Naive thymus-derived CD8-positive, alpha-beta T cell (primary cell): ENCODE data around the gene CYP39A1. TPM values are rescaled to one million over a fixed set of nuclear protein-coding genes. Genes with fewer than 3 reads are reported as not detected.

Experiments used
- ATAC-seq, 2 donors: fragments of 150-1000 bp; cut with Tn5 transposase in 1 of 2; sonication (Bioruptor Pico), chemical (Tn5 transposase) in 1 of 2; 1 replicate in 1 of 2; 2 replicates in 1 of 2; pipeline ENCODE4 v1.10.0; 2021; ENCODE audit warnings: mild to moderate bottlenecking in 2 of 2, moderate library complexity in 2 of 2
- POLR2A ChIA-PET: fragments of 350-600 bp; sonication (Branson Sonifier 250); formaldehyde crosslinking; loops from one replicate; lab custom pipeline; 2021; ENCODE audit warnings: antibody characterized with exemption; lab: Charles Lee
- DNase-seq, 10 donors: peaks; one replicate each; pipeline versions ENCODE4 v3.0.0 to v3.0.0-alpha.2; 2020 to 2022
- H3K27ac Mint-ChIP-seq, 10 donors: one replicate each; pipeline ENCODE4 v1.8.0; 2020 to 2022; ENCODE audit warnings: mild to moderate bottlenecking in 10 of 10, mixed read lengths in 10 of 10, moderate library complexity in 4 of 10, inconsistent platforms in 1 of 10
- H3K27me3 Mint-ChIP-seq, 5 donors: one replicate each; pipeline ENCODE4 v1.8.0; 2021 to 2022; ENCODE audit warnings: mixed read lengths in 5 of 5
- H3K36me3 Mint-ChIP-seq, 3 donors: one replicate each; pipeline ENCODE4 v1.8.0; 2020 to 2022; ENCODE audit warnings: mixed read lengths in 3 of 3, mild to moderate bottlenecking in 2 of 3, inconsistent platforms in 1 of 3
- H3K4me1 Mint-ChIP-seq, 4 donors: one replicate each; pipeline ENCODE4 v1.8.0; 2021 to 2022; ENCODE audit warnings: mixed read lengths in 4 of 4
- H3K4me3 Mint-ChIP-seq, 10 donors: one replicate each; pipeline ENCODE4 v1.8.0; 2020 to 2022; ENCODE audit warnings: mild to moderate bottlenecking in 10 of 10, mixed read lengths in 10 of 10, moderate library complexity in 6 of 10, inconsistent platforms in 1 of 10
- H3K9me3 Mint-ChIP-seq, 9 donors: one replicate each; pipeline ENCODE4 v1.8.0; 2020 to 2022; ENCODE audit warnings: mixed read lengths in 9 of 9, mild to moderate bottlenecking in 3 of 9, inconsistent platforms in 1 of 9, moderate library complexity in 1 of 9
- polyA plus RNA-seq, 3 donors: library from polyadenylated mRNA; unstranded; fragments of 300-500 nt; fragmentation: Illumina TruSeq; gene quantifications; one replicate each; pipeline ENCODE4 v1.2.3, GENCODE V29; 2021
- total RNA-seq, 8 experiments: library from RNA in 2 of 8; stranded (reverse) in 2 of 8; gene quantifications; one replicate each; pipeline ENCODE4 v1.2.3 and lab custom pipeline; 2021 to 2026

The CYP39A1 gene
- total and polyA plus RNA-seq, 5 experiments from 2014 or later: not detected

DNA sequence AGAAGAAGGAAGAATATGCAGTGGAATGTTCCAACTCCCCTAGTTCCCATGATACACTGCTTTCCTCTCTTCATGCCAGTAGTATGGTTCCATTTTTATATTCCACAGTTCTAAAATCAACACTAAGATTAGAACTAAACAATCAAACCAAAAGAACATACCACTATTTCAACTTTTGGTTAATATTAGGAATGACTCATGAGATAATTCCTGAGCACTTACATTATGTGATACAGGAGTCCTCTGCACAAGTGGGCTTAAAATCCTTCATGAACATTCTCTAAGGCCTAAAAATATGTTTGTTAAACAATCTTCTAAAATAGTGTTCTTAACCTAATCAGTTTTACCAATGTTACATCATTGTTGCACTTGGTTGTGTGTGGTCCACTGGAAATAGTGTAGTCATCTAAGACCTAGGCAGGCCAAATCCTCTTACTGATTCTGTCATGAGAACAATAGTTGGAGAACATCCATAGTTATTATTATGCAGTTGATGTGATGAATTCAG, 131.1 kb downstream of the CYP39A1 start:
- ATAC-seq (no peak), DNase-seq (no peak)
- Mint-ChIP-seq H3K9me3 (peaks cover 0 to 6% (median 0%) of the 10 kb centered on the region in 9 donors), H3K36me3 (no peaks in the 10 kb centered on the region), H3K4me3 (no peak overlapping the region), H3K4me1 (no peaks in the 10 kb centered on the region), H3K27ac (no peak overlapping the region), H3K27me3 (peaks cover 3 to 31% (median 15%) of the 10 kb centered on the region in 5 donors)
- POLR2A ChIA-PET: no interaction called here

DNA sequence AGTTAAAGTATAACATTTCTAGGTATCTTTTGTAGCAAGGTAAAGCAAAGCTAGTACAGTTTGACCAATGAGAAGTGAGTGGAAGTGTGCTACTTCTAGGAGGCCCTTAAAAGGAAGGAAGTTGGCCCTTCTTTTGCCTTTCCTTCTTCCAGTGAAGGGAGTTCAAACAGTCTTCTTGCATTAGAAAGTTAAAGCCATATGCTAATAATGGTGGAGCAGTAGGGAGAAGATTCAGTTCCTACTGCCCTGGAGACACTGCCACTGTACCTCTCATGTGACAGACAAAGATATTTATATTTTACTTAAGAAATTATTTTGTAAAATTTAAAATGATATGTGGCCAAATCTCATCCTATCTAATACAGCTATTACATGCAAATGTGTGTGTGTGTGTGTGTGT, 135.4 kb downstream of the CYP39A1 start:
- POLR2A ChIA-PET: no interaction called here
- H3K9me3 Mint-ChIP-seq: peaks cover 0 to 2% (median 0%) of the 10 kb centered on the region in 9 donors
- no peaks in the 10 kb centered on the region for H3K36me3 Mint-ChIP-seq
- H3K27ac Mint-ChIP-seq: no peak overlapping the region
- ATAC-seq: no peak
- H3K4me3 Mint-ChIP-seq: no peak overlapping the region
- H3K4me1 Mint-ChIP-seq: no peaks in the 10 kb centered on the region
- peaks cover 0 to 10% (median 5%) of the 10 kb centered on the region in 5 donors for H3K27me3 Mint-ChIP-seq
- DNase-seq: no peak

- POLR2A ChIA-PET: no interaction called here
- Mint-ChIP-seq H3K4me3 (no peak overlapping the region), H3K27ac (no peak overlapping the region), H3K9me3 (no peaks in the 10 kb centered on the region), H3K4me1 (no peaks in the 10 kb centered on the region), H3K36me3 (no peaks in the 10 kb centered on the region), H3K27me3 (peaks cover 0 to 11% (median 3%) of the 10 kb centered on the region in 5 donors)
- ATAC-seq: no peak
- no peak for DNase-seq
These were observed 139.1 kb downstream of the CYP39A1 start for GRCh38 chr6:46513533-46513932.

GRCh38 chr6:46511320-46511719, 141.3 kb downstream of the CYP39A1 start:
- Mint-ChIP-seq H3K27me3 (peaks cover 0 to 8% (median 2%) of the 10 kb centered on the region in 5 donors), H3K9me3 (no peaks in the 10 kb centered on the region), H3K4me3 (no peak overlapping the region), H3K27ac (no peak overlapping the region), H3K4me1 (no peaks in the 10 kb centered on the region), H3K36me3 (no peaks in the 10 kb centered on the region)
- POLR2A ChIA-PET: no interaction called here
- ATAC-seq (no peak), DNase-seq (no peak)

GRCh38 chr6:46510651-46511050, 142.0 kb downstream of the CYP39A1 start:
- DNase-seq (no peak), ATAC-seq (no peak)
- Mint-ChIP-seq H3K36me3 (no peaks in the 10 kb centered on the region), H3K27ac (no peak overlapping the region), H3K4me1 (no peaks in the 10 kb centered on the region), H3K27me3 (peaks cover 0 to 8% (median 2%) of the 10 kb centered on the region in 5 donors), H3K9me3 (no peaks in the 10 kb centered on the region), H3K4me3 (no peak overlapping the region)
- POLR2A ChIA-PET: no interaction called here

DNA sequence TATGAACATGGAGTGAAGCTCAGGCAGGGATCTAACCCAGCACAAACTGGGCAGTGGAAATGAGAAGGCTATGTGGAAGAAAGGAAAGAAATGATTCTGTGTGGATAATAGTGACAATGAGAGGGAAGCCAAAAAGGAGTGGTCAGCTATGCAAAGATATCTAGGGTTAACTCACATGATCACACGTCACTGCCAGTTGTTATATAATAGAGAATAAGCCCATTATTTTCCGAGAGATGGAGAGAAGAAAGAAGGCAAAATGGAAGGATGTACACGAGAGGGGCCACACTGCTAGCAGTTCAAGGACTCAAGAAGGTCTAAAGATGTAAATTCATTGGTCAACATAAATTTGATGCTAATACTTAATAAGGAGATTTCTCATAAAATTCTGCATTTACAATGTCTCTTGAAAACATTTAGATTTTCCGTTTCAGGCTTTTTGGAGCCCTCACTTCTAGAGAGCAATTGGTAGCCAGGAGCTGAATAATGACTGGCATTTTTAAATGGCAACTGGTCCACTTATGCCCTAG, 142.6 kb downstream of the CYP39A1 start:
- no peaks in the 10 kb centered on the region for H3K36me3 Mint-ChIP-seq
- no peak overlapping the region for H3K27ac Mint-ChIP-seq
- H3K4me1 Mint-ChIP-seq: no peaks in the 10 kb centered on the region
- no peak for DNase-seq
- H3K27me3 Mint-ChIP-seq: peaks cover 0 to 12% (median 1%) of the 10 kb centered on the region in 5 donors
- no peak overlapping the region for H3K4me3 Mint-ChIP-seq
- no peak for ATAC-seq
- POLR2A ChIA-PET: no interaction called here
- H3K9me3 Mint-ChIP-seq: no peaks in the 10 kb centered on the region

GRCh38 chr6:46509063-46509462, 143.6 kb downstream of the CYP39A1 start:
- H3K4me3 Mint-ChIP-seq: no peak overlapping the region
- H3K27me3 Mint-ChIP-seq: peaks cover 0 to 12% (median 1%) of the 10 kb centered on the region in 5 donors
- ATAC-seq (no peak), DNase-seq (no peak)
- H3K9me3 Mint-ChIP-seq: no peaks in the 10 kb centered on the region
- no peaks in the 10 kb centered on the region for H3K4me1 Mint-ChIP-seq
- H3K36me3 Mint-ChIP-seq: no peaks in the 10 kb centered on the region
- POLR2A ChIA-PET: no interaction called here
- H3K27ac Mint-ChIP-seq: no peak overlapping the region

GRCh38 chr6:46507426-46507825, 145.2 kb downstream of the CYP39A1 start:
- ATAC-seq: no peak

DNA sequence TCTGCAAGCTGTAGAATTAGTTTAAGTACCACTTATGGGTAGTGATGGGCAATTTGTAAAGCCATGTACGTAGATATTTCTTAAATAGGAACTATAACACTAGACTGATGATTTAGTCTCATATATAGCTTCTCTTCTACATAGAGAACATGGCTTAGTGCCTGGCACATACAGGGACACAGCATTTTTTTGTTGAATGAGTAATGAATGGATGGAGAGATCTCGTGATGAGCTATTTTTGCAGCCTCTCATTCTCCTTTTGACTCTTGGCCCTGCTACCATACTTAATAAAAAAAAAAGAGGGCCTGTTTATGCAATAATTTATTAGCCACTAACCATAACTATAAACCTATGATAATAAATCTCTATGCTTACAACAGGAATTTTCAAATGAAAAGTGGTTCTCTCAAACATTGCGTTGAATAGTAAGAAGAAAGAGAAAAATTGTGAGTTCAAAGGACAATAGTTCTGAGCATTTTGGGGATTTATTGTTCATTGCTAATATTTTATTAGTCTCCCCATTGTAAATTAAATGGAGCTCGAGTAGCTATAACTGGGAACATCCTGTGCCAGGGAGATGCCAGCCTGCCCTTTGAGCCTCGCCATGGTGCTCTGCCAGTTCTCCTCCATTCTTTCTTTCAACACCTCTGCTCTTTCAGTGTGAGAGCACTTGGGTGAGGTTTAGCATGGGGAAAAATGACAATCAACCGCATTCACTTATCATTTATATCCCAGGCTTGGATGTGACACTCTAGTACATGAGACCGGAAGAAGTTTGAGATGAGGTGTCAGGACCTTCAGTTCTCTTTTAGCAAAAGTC, 146.7 kb downstream of the CYP39A1 start:
- no peaks in the 10 kb centered on the region for H3K9me3 Mint-ChIP-seq
- H3K4me3 Mint-ChIP-seq: no peak overlapping the region
- H3K4me1 Mint-ChIP-seq: no peaks in the 10 kb centered on the region
- no peak overlapping the region for H3K27ac Mint-ChIP-seq
- H3K36me3 Mint-ChIP-seq: no peaks in the 10 kb centered on the region
- DNase-seq (no peak), ATAC-seq (no peak)
- POLR2A ChIA-PET: no interaction called here
- H3K27me3 Mint-ChIP-seq: peaks cover 1 to 16% (median 6%) of the 10 kb centered on the region in 5 donors

More at GRCh38 chr6:46507426-46507825, 145.2 kb downstream of the CYP39A1 start:
- Mint-ChIP-seq H3K9me3 (no peaks in the 10 kb centered on the region), H3K27ac (no peak overlapping the region), H3K36me3 (no peaks in the 10 kb centered on the region), H3K4me3 (no peak overlapping the region), H3K4me1 (no peaks in the 10 kb centered on the region), H3K27me3 (peaks cover 0 to 12% (median 1%) of the 10 kb centered on the region in 5 donors)
- POLR2A ChIA-PET: no interaction called here
- DNase-seq: no peak

- Mint-ChIP-seq H3K27me3 (peaks cover 6 to 27% (median 16%) of the 10 kb centered on the region in 5 donors), H3K4me1 (no peaks in the 10 kb centered on the region), H3K9me3 (no peaks in the 10 kb centered on the region), H3K27ac (no peak overlapping the region), H3K36me3 (no peaks in the 10 kb centered on the region), H3K4me3 (no peak overlapping the region)
- POLR2A ChIA-PET: no interaction called here
- ATAC-seq (no peak), DNase-seq (no peak)
These were observed 148.4 kb downstream of the CYP39A1 start for GRCh38 chr6:46504242-46504641.

DNA sequence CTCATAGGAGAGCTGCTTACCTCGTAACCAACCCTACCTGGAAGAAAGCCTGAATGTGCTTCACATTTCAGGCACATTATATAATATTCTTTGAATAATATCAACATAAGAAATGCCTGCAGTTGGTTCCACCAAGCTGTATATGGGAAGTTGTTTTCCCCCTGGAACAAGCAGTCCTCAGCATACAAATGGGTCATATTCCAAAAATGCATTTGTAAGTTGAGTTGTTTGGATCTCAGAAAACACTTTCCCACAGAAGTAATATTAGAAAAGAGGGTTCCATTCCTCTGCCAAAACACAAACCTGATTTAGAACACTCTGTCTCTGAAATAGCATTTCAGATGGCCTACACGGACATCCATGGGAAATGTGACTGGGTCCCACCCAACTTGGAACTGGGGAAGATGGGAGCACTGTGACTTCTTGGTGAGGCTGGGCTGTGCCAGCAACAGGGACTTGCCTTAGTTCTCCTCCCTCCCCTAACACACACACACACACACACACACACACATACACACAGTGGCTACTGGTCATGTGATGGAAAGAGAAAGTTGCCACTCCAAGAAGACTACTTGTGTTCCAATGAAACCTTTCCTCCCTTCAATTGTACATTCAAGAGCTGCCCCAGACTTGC, 150.0 kb downstream of the CYP39A1 start:
- H3K27ac Mint-ChIP-seq: no peak overlapping the region
- peaks cover 6 to 28% (median 21%) of the 10 kb centered on the region in 5 donors for H3K27me3 Mint-ChIP-seq
- H3K36me3 Mint-ChIP-seq: no peaks in the 10 kb centered on the region
- no peaks in the 10 kb centered on the region for H3K4me1 Mint-ChIP-seq
- ATAC-seq: no peak
- POLR2A ChIA-PET: no interaction called here
- H3K9me3 Mint-ChIP-seq: no peaks in the 10 kb centered on the region
- no peak overlapping the region for H3K4me3 Mint-ChIP-seq
- no peak for DNase-seq

- Mint-ChIP-seq H3K36me3 (no peaks in the 10 kb centered on the region), H3K4me1 (no peaks in the 10 kb centered on the region), H3K4me3 (no peak overlapping the region), H3K27me3 (peaks cover 17 to 39% (median 29%) of the 10 kb centered on the region in 5 donors), H3K27ac (no peak overlapping the region), H3K9me3 (no peaks in the 10 kb centered on the region)
- ATAC-seq (no peak), DNase-seq (no peak)
- POLR2A ChIA-PET: no interaction called here
These were observed 151.2 kb downstream of the CYP39A1 start for GRCh38 chr6:46501136-46502089.
